GM23338 (cell line): Measurements from ENCODE around the gene SCGB2B2. TPM values are rescaled to one million over a fixed set of nuclear protein-coding genes. Genes with fewer than 3 reads are reported as not detected.

Source experiments
- ATAC-seq: fragments of 200-7000 bp; cut with Tn5 transposase; 3 replicates; pipeline ENCODE4 v1.9.1; 2020
- DNase-seq: peaks from one replicate; pipeline ENCODE4 v3.0.0-alpha.2; 2015; ENCODE audit warnings: low spot score
- H2AFZ ChIP-seq: fragments of 200-600 bp; sonication (generic); 2 replicates; pipeline ENCODE4 v1.8.0; 2016; ENCODE audit warnings: antibody characterized with exemption, mild to moderate bottlenecking, moderate library complexity
- H3F3A ChIP-seq: fragments of 200-600 bp; sonication (generic); replicated peaks from 2 replicates; pipeline ENCODE4 v1.8.0; 2017; ENCODE audit warnings: antibody characterized with exemption, mixed run types, low read depth
- H3K27ac ChIP-seq: fragments of 200-600 bp; sonication (generic); 2 replicates; pipeline ENCODE4 v1.6.1; 2016; ENCODE audit warnings: low read depth
- H3K27me3 ChIP-seq: fragments of 200-600 bp; sonication (generic); 2 replicates; pipeline ENCODE4 v1.8.0; 2016; ENCODE audit warnings: mild to moderate bottlenecking, mixed run types, moderate library complexity; ENCODE audit not compliant: insufficient read depth
- H3K36me3 ChIP-seq: fragments of 200-600 bp; sonication (generic); 2 replicates; pipeline ENCODE4 v1.8.0; 2016; ENCODE audit warnings: mild to moderate bottlenecking; ENCODE audit not compliant: insufficient read depth
- H3K4me1 ChIP-seq: fragments of 200-600 bp; sonication (generic); 2 replicates; pipeline ENCODE4 v1.8.0; 2016; ENCODE audit warnings: mild to moderate bottlenecking, moderate library complexity; ENCODE audit not compliant: insufficient read depth
- H3K4me2 ChIP-seq: fragments of 200-600 bp; sonication (generic); 2 replicates; pipeline ENCODE4 v1.7.1; 2017; ENCODE audit warnings: mixed run types
- H3K4me3 ChIP-seq: fragments of 200-600 bp; sonication (generic); 2 replicates; pipeline ENCODE4 v1.6.1; 2016; ENCODE audit warnings: mixed run types
- H3K79me2 ChIP-seq: fragments of 200-600 bp; sonication (generic); replicated peaks from 2 replicates; pipeline ENCODE4 v1.8.0; 2017; ENCODE audit warnings: mild to moderate bottlenecking; ENCODE audit not compliant: insufficient read depth
- H3K9me2 ChIP-seq: fragments of 200-600 bp; sonication (generic); 2 replicates; pipeline ENCODE4 v1.8.0; 2017; ENCODE audit not compliant: insufficient read depth
- H4K20me1 ChIP-seq: fragments of 200-600 bp; sonication (generic); replicated peaks from 2 replicates; pipeline ENCODE4 v1.8.0; 2017; ENCODE audit warnings: mild to moderate bottlenecking; ENCODE audit not compliant: insufficient read depth
- H3K27ac Mint-ChIP-seq: 2 replicates; pipeline ENCODE4 v1.8.0; 2020; ENCODE audit warnings: inconsistent platforms, mild to moderate bottlenecking, moderate library complexity, mixed read lengths
- H3K27me3 Mint-ChIP-seq: 3 replicates; pipeline ENCODE4 v1.8.0; 2022; ENCODE audit warnings: low read depth, mild to moderate bottlenecking, moderate library complexity, mixed read lengths, inconsistent platforms; ENCODE audit not compliant: insufficient read depth, poor library complexity
- H3K36me3 Mint-ChIP-seq: 3 replicates; pipeline ENCODE4 v1.8.0; 2021; ENCODE audit warnings: low read depth, mild to moderate bottlenecking, inconsistent platforms, moderate library complexity, mixed read lengths
- H3K4me1 Mint-ChIP-seq: 3 replicates; pipeline ENCODE4 v1.8.0; 2020; ENCODE audit warnings: mild to moderate bottlenecking, inconsistent platforms, mixed read lengths
- H3K4me3 Mint-ChIP-seq: 3 replicates; pipeline ENCODE4 v1.8.0; 2021; ENCODE audit warnings: moderate library complexity, mild to moderate bottlenecking, inconsistent platforms, mixed read lengths
- H3K9me3 Mint-ChIP-seq: 3 replicates; pipeline ENCODE4 v1.8.0; 2020; ENCODE audit warnings: moderate library complexity, mild to moderate bottlenecking, inconsistent platforms, mixed read lengths
- CTCF ChIP-seq, 2 experiments: fragments of 200-600 bp in 1 of 2; sonication (generic) in 1 of 2; conservative IDR thresholded peaks; 2 replicates each; pipeline versions ENCODE4 v1.5.1 to v1.6.1; 2016 to 2017; ENCODE audit warnings: antibody characterized with exemption in 2 of 2, low read depth in 2 of 2, mild to moderate bottlenecking in 2 of 2, moderate library complexity in 1 of 2
- EZH2phosphoT487 ChIP-seq: fragments of 200-600 bp; sonication (generic); IDR thresholded peaks from one replicate; pipeline ENCODE4 v1.8.1; 2018; ENCODE audit warnings: antibody characterized with exemption; ENCODE audit not compliant: unreplicated experiment
- JUNB ChIP-seq: IDR thresholded peaks from one replicate; pipeline ENCODE4 v1.6.1; 2016; ENCODE audit warnings: antibody characterized with exemption; ENCODE audit not compliant: unreplicated experiment
- REST ChIP-seq: IDR thresholded peaks from one replicate; pipeline ENCODE4 v1.6.1; 2018; ENCODE audit warnings: antibody characterized with exemption; ENCODE audit not compliant: unreplicated experiment
- STAT1 ChIP-seq: IDR thresholded peaks from one replicate; pipeline ENCODE4 v1.6.1; 2016; ENCODE audit warnings: antibody characterized with exemption; ENCODE audit not compliant: unreplicated experiment
- ZNF114 ChIP-seq: fragments of 250-450 bp; sonication (Bioruptor Pico); IDR thresholded peaks from 2 replicates; pipeline ENCODE4 v1.5.0; 2020; ENCODE audit warnings: mild to moderate bottlenecking, moderate library complexity
- ZNF331 ChIP-seq: fragments of 250-450 bp; sonication (Bioruptor Pico); IDR thresholded peaks from 2 replicates; pipeline ENCODE4 v1.5.0; 2020; ENCODE audit warnings: low read depth, mild to moderate bottlenecking, moderate library complexity
- ZNF462 ChIP-seq: fragments of 250-450 bp; sonication (Bioruptor Pico); IDR thresholded peaks from 2 replicates; pipeline ENCODE4 v1.5.0; 2020; ENCODE audit warnings: mild to moderate bottlenecking, moderate library complexity
- polyA plus RNA-seq: library from polyadenylated mRNA; unstranded; fragments of >200 nt; fragmentation: Nextera tagmentation; extraction: Ambion mirVana; gene quantifications from 2 replicates; pipeline ENCODE4 v1.2.1, GENCODE V29; 2016
- total RNA-seq: library from RNA; depleted of rRNA; stranded (reverse); fragments of >200 nt; shearing (Covaris generic); gene quantifications from 2 replicates; pipeline ENCODE4 v1.2.3, GENCODE V29; 2014

SCGB2B2 gene
- total and polyA plus RNA-seq, 2 experiments from 2014 or later: 0.28 TPM; not detected in 1

- TF ChIP-seq REST: no peak
- TF ChIP-seq JUNB: no peak
Measured at GRCh38 chr19:34644991-34645461, 31.9 kb downstream of the SCGB2B2 start (continued).

DNA sequence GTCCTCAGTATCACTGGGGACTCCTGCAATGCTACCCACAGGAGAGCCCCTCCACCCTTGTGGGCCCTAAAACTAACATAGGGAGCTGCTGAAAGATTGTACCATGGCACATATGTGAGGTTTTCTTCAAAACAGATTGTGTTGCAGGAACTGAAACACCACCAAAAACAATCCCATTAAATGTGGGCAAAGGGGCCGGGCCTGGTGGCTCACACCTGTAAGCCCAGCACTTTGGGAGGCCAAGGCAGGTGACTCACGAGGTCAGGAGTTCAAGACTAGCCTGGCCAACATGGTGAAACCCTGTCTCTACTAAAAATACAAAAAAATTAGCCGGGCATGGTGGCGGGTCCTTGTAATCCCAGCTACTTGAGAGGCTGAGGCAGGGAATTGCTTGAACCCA, 34.7 kb downstream of the SCGB2B2 start:
- H3K79me2 ChIP-seq: no peaks in the 10 kb centered on the region
- H3K4me3 Mint-ChIP-seq: no peak overlapping the region
- H3K27me3 Mint-ChIP-seq: peaks cover 2% of the 10 kb centered on the region
- H3K27me3 ChIP-seq: no peaks in the 10 kb centered on the region
- H2AFZ ChIP-seq: no peak overlapping the region
- TF ChIP-seq ZNF331 (CRISPR knock-in tag) (no peak), CTCF (conservative IDR thresholded peaks at IDR 0.05; ENCODE audit: low read depth in 2 of 2) (no peak), REST (no peak), STAT1 (no peak), ZNF462 (CRISPR knock-in tag) (no peak), ZNF114 (no peak), EZH2phosphoT487 (no peak)
- H3K4me1 ChIP-seq: no peaks in the 10 kb centered on the region
- no peak overlapping the region for H3K4me3 ChIP-seq
- H3K27ac Mint-ChIP-seq: no peak overlapping the region
- H3K36me3 Mint-ChIP-seq: no peaks in the 10 kb centered on the region
- H3K9me3 Mint-ChIP-seq: 0 out of 3 replicates have a peak, but pooled peaks cover 4% of the 10 kb centered on the region
- H3K4me2 ChIP-seq: no peak overlapping the region
- H3K27ac ChIP-seq: no peak overlapping the region
- no peaks in the 10 kb centered on the region for H3K9me2 ChIP-seq
- H3F3A ChIP-seq: no peaks in the 10 kb centered on the region
- no peaks in the 10 kb centered on the region; the same call in none of the 2 replicates for H4K20me1 ChIP-seq
- no peak for ATAC-seq
- no peaks in the 10 kb centered on the region for H3K36me3 ChIP-seq
- DNase-seq: no peak
- no peaks in the 10 kb centered on the region for H3K4me1 Mint-ChIP-seq
